SK-N-SH treated with all-trans-retinoic acid at 6 μM for 48 hours (cell line): ENCODE data around the gene CELF1.

Source experiments
- ATAC-seq: fragments of 200-7000 bp; cut with Tn5 transposase; 3 replicates; pipeline ENCODE4 v1.9.1; 2020; ENCODE audit warnings: mild to moderate bottlenecking, moderate library complexity
- ARNTL ChIP-seq: fragments of 450-650 bp; formaldehyde crosslinking; IDR thresholded peaks from 2 replicates; pipeline ENCODE4 v1.5.0; 2020; ENCODE audit warnings: low read depth, mild to moderate bottlenecking, moderate library complexity, borderline replicate concordance
- BACH2 ChIP-seq: fragments of 250-450 bp; sonication (Bioruptor Pico); IDR thresholded peaks from 2 replicates; pipeline ENCODE4 v1.9.0; 2021; ENCODE audit warnings: mild to moderate bottlenecking, borderline replicate concordance
- CREB5 ChIP-seq: fragments of 250-450 bp; sonication (Bioruptor Pico); IDR thresholded peaks from 2 replicates; pipeline ENCODE4 v1.5.1; 2020; ENCODE audit warnings: low read depth, mild to moderate bottlenecking, moderate library complexity
- CSRNP3 ChIP-seq: fragments of 250-450 bp; sonication (Bioruptor Pico); IDR thresholded peaks from 2 replicates; pipeline ENCODE4 v1.5.1; 2021; ENCODE audit warnings: mild to moderate bottlenecking, moderate library complexity
- ESRRG ChIP-seq: fragments of 250-450 bp; sonication (Bioruptor Pico); IDR thresholded peaks from 2 replicates; pipeline ENCODE4 v1.6.1; 2021; ENCODE audit warnings: mild to moderate bottlenecking
- GLIS3 ChIP-seq: fragments of 250-450 bp; sonication (Bioruptor Pico); IDR thresholded peaks from 2 replicates; pipeline ENCODE4 v1.5.0; 2020; ENCODE audit warnings: mild to moderate bottlenecking, moderate library complexity
- ISL1 ChIP-seq: fragments of 250-450 bp; sonication (Bioruptor Pico); IDR thresholded peaks from 2 replicates; pipeline ENCODE4 v2.1.2; 2022; ENCODE audit warnings: mild to moderate bottlenecking, moderate library complexity
- OSR1 ChIP-seq: fragments of 250-450 bp; sonication (Bioruptor Pico); IDR thresholded peaks from 2 replicates; pipeline ENCODE4 v1.8.0; 2022; ENCODE audit warnings: moderate library complexity, mild to moderate bottlenecking, inconsistent platforms
- PATZ1 ChIP-seq: fragments of 250-450 bp; sonication (Bioruptor Pico); IDR thresholded peaks from 2 replicates; pipeline ENCODE4 v1.8.0; 2020; ENCODE audit warnings: mild to moderate bottlenecking, moderate library complexity, borderline replicate concordance
- POU6F1 ChIP-seq: fragments of 250-450 bp; sonication (Bioruptor Pico); IDR thresholded peaks from 2 replicates; pipeline ENCODE4 v1.8.0; 2021; ENCODE audit warnings: low read depth, mild to moderate bottlenecking, moderate library complexity, borderline replicate concordance
- PPARA ChIP-seq: fragments of 250-450 bp; sonication (Bioruptor Pico); IDR thresholded peaks from 2 replicates; pipeline ENCODE4 v1.5.0; 2020; ENCODE audit warnings: mild to moderate bottlenecking, borderline replicate concordance
- RARB ChIP-seq: fragments of 250-450 bp; sonication (Bioruptor Pico); IDR thresholded peaks from 2 replicates; pipeline ENCODE4 v1.8.0; 2021; ENCODE audit warnings: mild to moderate bottlenecking, moderate library complexity
- SNAI2 ChIP-seq: fragments of 250-450 bp; sonication (Bioruptor Pico); IDR thresholded peaks from 2 replicates; pipeline ENCODE4 v1.5.0; 2020; ENCODE audit warnings: mild to moderate bottlenecking, moderate library complexity
- TCF4 ChIP-seq: fragments of 250-450 bp; sonication (Bioruptor Pico); IDR thresholded peaks from 2 replicates; pipeline ENCODE4 v1.8.0; 2021; ENCODE audit warnings: mild to moderate bottlenecking, moderate library complexity, borderline replicate concordance
- TSHZ2 ChIP-seq: fragments of 250-450 bp; sonication (Bioruptor Pico); IDR thresholded peaks from 2 replicates; pipeline ENCODE4 v1.5.0; 2020; ENCODE audit warnings: mild to moderate bottlenecking, moderate library complexity
- ZC3H10 ChIP-seq: fragments of 250-450 bp; sonication (Bioruptor Pico); IDR thresholded peaks from 2 replicates; pipeline ENCODE4 v1.5.1; 2021; ENCODE audit warnings: mild to moderate bottlenecking, moderate library complexity
- ZFP3 ChIP-seq: fragments of 250-450 bp; sonication (Bioruptor Pico); IDR thresholded peaks from 2 replicates; pipeline ENCODE4 v1.5.0; 2020; ENCODE audit warnings: mild to moderate bottlenecking, moderate library complexity
- ZFP30 ChIP-seq: fragments of 450-650 bp; formaldehyde crosslinking; IDR thresholded peaks from 2 replicates; pipeline ENCODE4 v1.5.0; 2022; ENCODE audit warnings: mild to moderate bottlenecking, moderate library complexity
- ZNF565 ChIP-seq: fragments of 450-650 bp; formaldehyde crosslinking; conservative IDR thresholded peaks from 2 replicates; pipeline ENCODE4 v1.5.0; 2020; ENCODE audit warnings: low read depth, mild to moderate bottlenecking, moderate library complexity
- ZNF70 ChIP-seq: fragments of 450-650 bp; formaldehyde crosslinking; IDR thresholded peaks from 2 replicates; pipeline ENCODE4 v1.5.0; 2020; ENCODE audit warnings: mild to moderate bottlenecking, moderate library complexity
- ZNF8 ChIP-seq: fragments of 450-650 bp; formaldehyde crosslinking; IDR thresholded peaks from 2 replicates; pipeline ENCODE4 v1.5.0; 2020; ENCODE audit warnings: mild to moderate bottlenecking, moderate library complexity

CELF1 gene

GRCh38 chr11:47451436-47451835 lies 101.5 kb downstream of the CELF1 start:
- no peak for ATAC-seq
- no peak for TF ChIP-seq BACH2 (CRISPR knock-in tag)
- no peak for TF ChIP-seq SNAI2
- no peak for TF ChIP-seq ZNF70 (CRISPR knock-in tag)
- no peak for TF ChIP-seq PPARA (CRISPR knock-in tag)
- TF ChIP-seq ZNF8: no peak
- TF ChIP-seq TSHZ2: no peak
- TF ChIP-seq PATZ1: no peak
- TF ChIP-seq ZFP30: no peak
- no peak for TF ChIP-seq TCF4 (CRISPR knock-in tag)
- TF ChIP-seq ISL1 (CRISPR knock-in tag): no peak
- no peak for TF ChIP-seq ZNF565
- TF ChIP-seq GLIS3: no peak
- TF ChIP-seq ARNTL (CRISPR knock-in tag): no peak
- no peak for TF ChIP-seq CREB5 (CRISPR knock-in tag)
- TF ChIP-seq, all 23 proteins: peak for 0

GRCh38 chr11:47449541-47449940 lies 103.4 kb downstream of the CELF1 start:
- TF ChIP-seq ESRRG (CRISPR knock-in tag) (no peak), ISL1 (CRISPR knock-in tag) (no peak), ZFP30 (no peak), ZC3H10 (CRISPR knock-in tag) (no peak), ZFP3 (no peak), POU6F1 (CRISPR knock-in tag) (no peak), ZNF8 (no peak), PATZ1 (no peak), GLIS3 (no peak)
- no peak for ATAC-seq

GRCh38 chr11:47448566-47449427 lies 104.1 kb downstream of the CELF1 start, which contains the start of gene RAPSN:
RAPSN (minus strand) TSS chr11:47449136; CDS start chr11:47448964, 172 bp downstream.
- peak; percentile 19; the same call in 2 of the 3 replicates for ATAC-seq
- TF ChIP-seq ZNF565: no peak
- TF ChIP-seq RARB (CRISPR knock-in tag): no peak
- TF ChIP-seq CREB5 (CRISPR knock-in tag): no peak
- TF ChIP-seq CSRNP3 (CRISPR knock-in tag): no peak
- no peak for TF ChIP-seq ZNF8
- no peak for TF ChIP-seq ISL1 (CRISPR knock-in tag)
- TF ChIP-seq TCF4 (CRISPR knock-in tag): no peak
- TF ChIP-seq SNAI2: no peak
- TF ChIP-seq OSR1: no peak
- TF ChIP-seq ESRRG (CRISPR knock-in tag): no peak
- no peak for TF ChIP-seq ARNTL (CRISPR knock-in tag)
- no peak for TF ChIP-seq ZFP3
- TF ChIP-seq PATZ1: no peak
- no peak for TF ChIP-seq PPARA (CRISPR knock-in tag)
- TF ChIP-seq GLIS3: no peak
